GM19239 (cell line): Measurements from ENCODE around the gene CD79B.
"Not testable (repeated sequence)": the region's sequence is repeated elsewhere in the genome, so short reads cannot be mapped to it uniquely, and the experiment has no call there.

Experiments
- DNase-seq: peaks from one replicate; pipeline ENCODE4 v3.0.0; 2011; ENCODE audit warnings: low spot score; ENCODE audit not compliant: insufficient read length
- FAIRE-seq: peaks from 2 replicates; lab custom pipeline; 2011; peaks lifted over from hg19 to GRCh38; lab: Jason Lieb, UNC

The CD79B gene

DNA sequence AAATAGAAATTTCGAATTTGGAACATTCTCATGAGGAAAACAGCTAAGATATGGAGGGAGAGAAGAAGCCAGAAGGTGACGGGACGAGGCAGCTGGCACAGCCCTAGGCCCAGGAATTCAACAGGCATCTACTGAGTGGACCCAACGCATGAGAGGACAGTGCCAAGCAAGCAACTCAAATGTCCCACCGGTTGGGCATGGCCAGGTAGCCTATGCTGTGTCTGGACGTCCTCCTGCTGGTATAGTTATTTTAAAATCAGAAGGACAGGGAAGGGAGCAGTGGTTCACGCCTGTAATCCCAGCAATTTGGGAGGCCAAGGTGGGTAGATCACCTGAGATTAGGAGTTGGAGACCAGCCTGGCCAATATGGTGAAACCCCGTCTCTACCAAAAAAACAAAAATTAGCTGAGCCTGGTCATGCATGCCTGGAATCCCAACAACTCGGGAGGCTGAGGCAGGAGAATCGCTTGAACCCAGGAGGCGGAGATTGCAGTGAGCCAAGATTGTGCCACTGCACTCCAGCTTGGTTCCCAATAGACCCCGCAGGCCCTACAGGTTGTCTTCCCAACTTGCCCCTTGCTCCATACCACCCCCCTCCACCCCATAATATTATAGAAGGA lies 15.5 kb downstream of the CD79B start:
- FAIRE-seq: no peak

DNA sequence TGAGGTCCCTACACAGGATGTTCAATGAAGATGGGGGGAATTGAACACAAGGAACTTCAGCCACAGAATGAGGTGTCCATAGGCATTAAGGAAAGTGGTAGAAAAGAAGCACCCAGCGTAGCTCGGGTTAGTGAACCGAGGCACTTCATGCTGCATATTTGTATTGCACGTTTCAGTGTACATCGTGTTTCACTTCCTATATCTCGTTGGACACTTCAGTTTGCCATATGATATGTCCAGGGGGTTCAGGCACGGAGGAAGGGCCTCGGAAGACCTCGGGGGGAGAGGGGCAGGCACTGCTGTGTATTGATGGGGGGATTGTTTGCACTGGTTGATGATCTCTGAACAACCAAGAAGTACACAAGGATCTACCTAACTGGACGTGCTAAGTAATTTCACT lies 16.4 kb downstream of the CD79B start:
- not testable (repeated sequence) for DNase-seq
- peak; percentile 83 for FAIRE-seq

More for the DNA sequence above, 15.5 kb downstream of the CD79B start:
- DNase-seq: no peak

DNA sequence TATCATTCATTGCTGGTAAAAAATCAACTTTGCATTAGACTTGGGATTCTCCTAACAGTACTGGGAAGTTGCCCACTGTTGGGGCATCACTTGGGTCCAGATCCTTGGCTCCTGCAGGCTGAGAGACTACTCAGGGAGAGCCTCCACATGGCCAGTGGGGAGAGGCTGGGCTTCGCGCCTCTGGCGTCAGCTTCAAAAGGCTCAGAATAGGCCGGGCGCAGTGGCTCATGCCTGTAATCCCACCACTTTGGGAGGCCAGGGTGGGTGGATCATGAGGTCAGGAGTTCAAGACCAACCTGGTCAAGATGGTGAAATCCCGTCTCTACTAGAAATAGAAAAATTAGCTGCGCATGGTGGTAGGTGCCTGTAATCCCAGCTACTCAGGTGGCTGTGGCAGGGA lies 17.7 kb downstream of the CD79B start:
- DNase-seq (no peak), FAIRE-seq (no peak)

DNA sequence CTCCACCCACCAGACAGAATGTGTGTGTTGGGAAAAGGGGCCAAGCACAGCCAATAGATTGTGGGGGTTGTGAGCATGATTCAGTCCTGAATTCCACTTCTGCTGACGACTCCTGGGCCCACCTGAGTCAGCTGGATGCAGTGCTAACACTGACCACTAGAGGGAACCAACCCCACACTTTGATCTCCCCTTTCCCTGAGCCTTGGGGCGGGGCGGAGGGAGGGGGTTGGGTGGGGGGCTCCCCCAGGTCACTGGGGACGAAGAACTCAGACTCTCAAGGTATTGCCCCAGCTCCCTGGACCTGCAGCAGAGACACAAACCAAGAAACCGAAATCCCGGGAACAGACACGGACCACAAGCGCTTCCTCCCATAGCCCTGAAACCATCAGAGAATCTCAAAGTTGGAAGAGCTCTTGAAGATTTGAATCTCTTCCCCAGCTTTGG lies 20.5 kb downstream of the CD79B start:
- DNase-seq: peak; percentile 38
- FAIRE-seq: no peak

DNA sequence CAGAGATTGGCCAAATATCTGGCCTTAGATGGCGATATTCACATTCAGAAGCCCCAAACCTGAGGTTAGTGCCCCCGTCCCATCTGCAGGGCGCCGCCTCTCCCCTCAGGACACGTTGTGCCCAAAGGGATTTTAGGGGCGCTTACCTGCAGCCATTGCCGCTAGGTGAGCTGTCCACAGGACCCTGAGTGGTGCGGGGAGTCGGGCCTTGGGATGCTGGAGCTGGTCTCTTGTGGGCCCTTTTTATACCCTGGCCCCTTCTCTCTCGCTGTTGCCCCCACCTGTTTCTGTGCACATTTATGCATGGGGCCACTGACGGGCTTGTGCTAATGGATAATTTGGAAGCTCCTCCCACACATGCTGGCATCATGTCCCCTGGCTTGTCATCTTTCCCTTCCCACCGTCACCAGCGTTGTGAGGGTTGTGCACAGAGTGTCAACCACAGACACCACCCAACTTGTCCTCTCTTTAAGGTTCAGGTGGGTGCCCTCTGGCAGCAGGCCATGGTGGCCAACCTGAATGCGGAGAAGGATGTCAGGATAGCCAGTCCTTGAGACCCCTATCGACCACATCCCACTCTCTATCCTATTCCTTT lies 21.0 kb downstream of the CD79B start, which contains the start of gene CSHL1:
CSHL1 (minus strand) TSS at position 218 of the 595 bp plus-strand sequence; CDS start at position 156, 62 bp downstream.
- no peak for FAIRE-seq

DNA sequence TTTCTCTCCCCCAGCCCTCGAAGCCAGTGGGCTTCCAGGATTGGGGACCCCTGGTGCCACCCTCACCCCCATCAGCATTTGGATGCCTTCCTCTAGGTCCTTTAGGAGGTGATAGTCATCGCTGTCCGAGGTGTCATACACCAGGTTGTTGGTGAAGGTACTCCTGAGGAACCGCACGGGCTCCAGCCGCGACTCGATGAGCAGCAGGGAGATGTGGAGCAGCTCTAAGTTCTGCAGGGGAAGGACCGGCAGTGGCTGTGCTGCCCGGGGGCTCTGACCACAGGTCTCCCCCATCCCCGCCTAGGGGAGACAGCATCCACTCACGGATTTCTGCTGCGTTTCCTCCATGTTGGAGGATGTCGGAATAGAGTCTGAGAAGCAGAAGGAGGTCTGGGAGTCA lies 22.0 kb downstream of the CD79B start:
- no peak for FAIRE-seq

More for the DNA sequence above, 21.0 kb downstream of the CD79B start, which contains the start of gene CSHL1:
- DNase-seq: no peak

DNA sequence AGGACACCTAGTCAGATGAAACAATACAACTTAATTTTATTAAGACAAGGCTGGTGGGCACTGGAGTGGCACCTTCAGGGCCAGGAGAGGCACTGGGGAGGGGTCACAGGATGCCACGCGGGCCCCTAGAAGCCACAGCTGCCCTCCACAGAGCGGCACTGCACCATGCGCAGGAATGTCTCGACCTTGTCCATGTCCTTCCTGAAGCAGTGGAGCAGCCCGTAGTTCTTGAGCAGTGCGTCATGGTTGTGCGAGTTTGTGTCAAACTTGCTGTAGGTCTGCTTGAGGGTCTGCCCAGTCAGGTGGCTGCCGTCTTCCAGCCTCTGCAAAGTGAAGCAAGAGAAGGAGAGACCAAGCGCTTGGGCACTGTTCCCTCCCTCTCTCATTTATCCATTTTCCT lies 22.5 kb downstream of the CD79B start:
- not testable (repeated sequence) for FAIRE-seq, DNase-seq

More for the DNA sequence above, 22.0 kb downstream of the CD79B start:
- no peak for DNase-seq

DNA sequence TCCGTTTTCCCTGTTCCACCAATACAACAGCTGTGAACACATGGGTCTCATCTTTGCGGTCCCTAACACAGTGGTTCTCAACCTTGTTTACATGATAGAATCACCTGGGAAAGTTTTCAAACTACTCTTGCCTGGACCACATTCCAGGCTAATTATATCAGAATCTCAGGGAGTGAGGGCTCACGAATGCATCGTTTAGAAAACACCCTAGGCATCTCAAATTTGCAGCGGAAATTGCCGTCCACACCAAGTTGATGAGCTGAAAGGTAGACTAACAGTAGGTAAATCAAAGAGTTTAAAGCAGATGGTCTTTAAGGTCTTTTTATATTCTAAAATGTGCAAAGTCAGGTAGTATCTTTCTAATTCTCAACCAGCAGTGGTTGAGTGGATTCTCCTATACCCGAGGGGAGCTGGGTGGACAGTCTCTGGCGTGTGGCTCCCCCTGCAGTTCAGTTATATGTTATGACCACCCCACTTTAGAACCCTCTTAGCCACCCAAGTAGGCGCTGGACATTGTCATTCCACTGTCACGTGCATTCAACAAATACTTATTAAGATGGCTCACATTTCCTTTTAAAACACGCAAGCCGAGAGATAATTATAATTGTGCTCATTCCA lies 24.9 kb downstream of the CD79B start:
- not testable (repeated sequence) for FAIRE-seq

DNA sequence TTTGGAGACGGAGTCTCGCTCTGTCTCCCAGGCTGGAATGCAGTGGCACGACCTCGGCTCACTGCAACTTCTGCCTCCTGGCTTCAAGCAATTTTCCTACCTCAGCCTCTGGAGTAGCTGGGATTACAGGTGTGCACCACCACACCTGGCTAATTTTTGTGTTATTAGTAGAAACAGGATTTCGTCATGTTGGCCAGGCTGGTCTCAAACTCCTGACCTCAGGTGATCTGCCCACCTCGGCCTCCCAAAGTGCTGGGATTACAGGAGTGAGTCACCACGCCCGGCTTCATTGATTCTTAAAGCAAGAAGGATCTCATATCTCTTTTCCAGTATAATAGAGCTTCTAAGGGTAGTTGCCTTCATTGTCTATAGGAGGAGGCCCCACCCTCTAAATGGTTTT lies 27.3 kb downstream of the CD79B start:
- not testable (repeated sequence) for FAIRE-seq

More for the DNA sequence above, 24.9 kb downstream of the CD79B start:
- not testable (repeated sequence) for DNase-seq

DNA sequence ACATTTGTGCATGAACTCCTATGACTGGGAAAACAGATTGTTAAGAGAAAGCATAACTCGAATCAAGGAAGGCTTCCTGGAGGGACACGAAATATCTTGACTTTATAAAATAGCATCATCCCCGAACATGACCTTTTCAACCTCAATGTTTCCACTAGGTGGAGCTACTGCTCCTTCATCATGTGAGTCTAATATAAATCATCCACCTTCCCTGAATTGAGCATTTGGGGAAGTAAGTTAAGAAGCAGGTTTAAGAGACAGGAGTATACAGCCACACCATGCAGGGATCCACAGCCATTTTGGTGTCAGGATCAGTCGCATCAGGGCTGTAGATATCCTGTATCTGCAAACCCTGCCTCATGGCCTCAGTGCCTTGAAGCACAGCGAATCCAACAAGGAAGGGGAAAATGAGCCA lies 28.3 kb downstream of the CD79B start:
- peak; percentile 31 for FAIRE-seq
- not testable (repeated sequence) for DNase-seq

More for the DNA sequence above, 27.3 kb downstream of the CD79B start:
- not testable (repeated sequence) for DNase-seq

DNA sequence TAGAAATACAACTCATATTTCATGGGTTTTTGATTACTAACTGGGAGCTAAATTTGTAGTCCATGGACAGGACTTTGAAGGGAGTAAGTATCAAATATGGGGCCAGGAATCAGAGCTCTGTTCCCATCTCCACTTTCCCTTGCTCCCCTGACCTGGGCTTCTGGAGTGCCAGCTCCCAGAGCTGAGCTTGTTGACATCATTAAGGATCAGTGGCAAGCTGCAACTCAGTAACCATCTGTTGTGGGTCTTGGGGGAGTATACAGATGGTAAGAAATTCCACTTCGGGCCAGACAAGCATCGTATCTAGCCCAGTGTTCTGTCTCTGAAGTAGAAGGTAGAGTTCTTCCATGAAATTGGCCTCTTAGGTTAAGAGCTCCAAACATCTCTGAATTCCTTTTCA lies 30.2 kb downstream of the CD79B start:
- FAIRE-seq, DNase-seq: not testable (repeated sequence)

DNA sequence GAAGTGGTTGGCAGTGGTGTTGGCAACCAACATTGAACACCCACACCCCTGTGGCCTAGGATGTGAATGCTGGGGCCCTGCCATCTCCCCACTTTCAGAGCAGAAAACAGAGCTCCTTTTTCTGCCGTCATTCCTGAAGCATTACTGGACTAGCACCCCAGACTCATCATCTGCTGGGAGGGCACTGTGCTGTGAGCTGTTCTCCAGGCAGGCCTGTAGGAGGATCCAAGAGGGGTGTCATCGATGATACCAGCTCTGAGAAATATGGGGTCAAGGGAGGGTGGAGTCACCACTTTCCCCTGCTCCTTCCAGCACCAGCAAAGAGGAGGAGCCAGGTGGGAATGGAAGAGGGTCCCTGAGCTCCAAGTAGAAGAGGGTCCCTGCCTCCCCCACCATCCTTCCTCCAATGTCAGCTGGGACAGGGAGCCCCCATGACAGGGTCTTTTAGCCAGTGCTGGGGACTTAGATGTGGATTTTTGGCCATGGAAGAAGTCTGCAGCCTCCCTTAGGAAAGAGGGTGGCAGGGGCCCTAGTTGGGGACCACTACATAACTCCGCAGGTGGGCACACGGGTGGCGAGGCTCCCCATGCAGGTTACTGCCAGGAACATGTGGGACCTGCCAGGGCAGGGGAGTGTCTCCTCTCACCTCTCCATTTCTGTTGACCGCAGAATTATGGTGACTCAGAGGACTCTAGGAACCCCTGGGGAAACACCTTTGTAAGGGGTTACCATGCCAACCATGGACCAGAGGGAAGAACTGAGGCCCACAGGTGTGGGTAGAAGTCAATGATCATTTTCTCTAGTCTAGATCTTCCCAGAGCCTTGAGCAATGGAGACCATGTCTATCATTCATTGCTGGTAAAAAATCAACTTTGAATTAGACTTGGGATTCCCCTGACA lies 33.0 kb downstream of the CD79B start:
- not testable (repeated sequence) for DNase-seq, FAIRE-seq

DNA sequence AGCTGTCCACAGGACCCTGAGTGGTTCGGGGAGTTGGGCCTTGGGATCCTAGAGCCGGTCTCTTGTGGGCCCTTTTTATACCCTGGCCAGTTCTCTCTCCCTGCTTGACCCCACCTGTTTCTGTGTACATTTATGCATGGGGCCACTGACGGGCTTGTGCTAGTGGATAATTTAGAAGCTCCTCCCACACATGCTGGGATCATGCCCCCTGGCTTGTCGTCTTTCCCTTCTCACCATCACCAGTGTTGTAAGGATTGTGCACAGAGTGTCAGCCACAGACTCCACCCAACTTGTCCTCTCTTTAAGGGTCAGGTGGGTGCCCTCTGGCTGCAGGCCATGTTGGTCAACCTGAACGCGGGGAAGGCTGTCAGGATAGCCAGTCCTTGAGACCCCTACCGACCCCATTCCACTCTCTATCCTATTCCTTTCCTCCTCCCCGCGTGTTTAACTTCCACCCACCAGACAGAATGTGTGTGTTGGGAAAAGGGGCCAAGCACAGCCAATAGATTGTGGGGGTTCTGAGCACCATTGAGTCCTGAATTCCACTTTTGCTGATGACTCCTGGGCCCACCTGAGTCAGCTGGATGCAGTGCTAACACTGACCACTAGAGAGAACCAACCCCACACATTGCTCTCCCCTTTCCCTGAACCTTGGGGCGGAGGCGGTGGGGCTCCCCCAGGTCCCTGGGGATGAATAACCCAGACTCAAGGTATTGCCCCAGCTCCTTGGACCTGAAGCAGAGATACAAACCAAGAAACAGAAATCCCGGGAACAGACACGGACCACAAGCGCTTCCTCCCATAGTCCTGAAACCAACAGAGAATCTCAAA lies 35.4 kb downstream of the CD79B start, which contains the start of gene CSH1:
CSH1 (minus strand) TSS at position 51 of the 831 bp plus-strand sequence. CDS start 63 bp downstream, outside the sequence.
- DNase-seq, FAIRE-seq: not testable (repeated sequence)

DNA sequence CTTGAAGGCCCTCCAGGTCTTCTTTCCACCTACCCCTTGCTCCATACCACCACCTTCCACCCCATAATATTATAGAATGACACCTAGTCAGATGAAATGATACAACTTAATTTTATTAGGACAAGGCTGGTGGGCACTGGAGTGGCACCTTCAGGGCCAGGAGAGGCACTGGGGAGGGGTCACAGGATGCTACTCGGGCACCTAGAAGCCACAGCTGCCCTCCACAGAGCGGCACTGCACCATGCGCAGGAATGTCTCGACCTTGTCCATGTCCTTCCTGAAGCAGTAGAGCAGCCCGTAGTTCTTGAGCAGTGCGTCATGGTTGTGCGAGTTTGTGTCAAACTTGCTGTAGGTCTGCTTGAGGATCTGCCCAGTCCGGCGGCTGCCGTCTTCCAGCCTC lies 37.3 kb downstream of the CD79B start:
- not testable (repeated sequence) for DNase-seq, FAIRE-seq

DNA sequence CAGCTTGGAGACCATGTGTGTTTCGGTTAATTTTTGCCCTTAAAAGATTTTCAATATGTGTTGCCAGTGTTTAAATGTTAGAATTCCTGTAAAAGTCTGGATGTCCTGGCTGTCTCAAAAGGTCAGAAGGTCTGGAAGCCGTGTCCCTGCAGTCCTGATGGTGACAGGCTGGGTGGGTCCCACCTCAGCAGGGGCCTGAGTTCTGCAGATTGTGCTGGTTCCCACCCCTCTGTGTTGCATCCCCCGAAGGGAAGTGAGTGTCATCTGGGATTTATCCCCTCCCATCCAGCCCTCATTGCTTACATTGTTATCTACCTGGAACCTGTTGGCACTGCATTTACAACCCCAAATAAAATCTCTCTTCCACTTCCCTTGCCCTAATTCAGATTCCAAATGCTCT lies 38.1 kb downstream of the CD79B start:
- not testable (repeated sequence) for DNase-seq, FAIRE-seq

DNA sequence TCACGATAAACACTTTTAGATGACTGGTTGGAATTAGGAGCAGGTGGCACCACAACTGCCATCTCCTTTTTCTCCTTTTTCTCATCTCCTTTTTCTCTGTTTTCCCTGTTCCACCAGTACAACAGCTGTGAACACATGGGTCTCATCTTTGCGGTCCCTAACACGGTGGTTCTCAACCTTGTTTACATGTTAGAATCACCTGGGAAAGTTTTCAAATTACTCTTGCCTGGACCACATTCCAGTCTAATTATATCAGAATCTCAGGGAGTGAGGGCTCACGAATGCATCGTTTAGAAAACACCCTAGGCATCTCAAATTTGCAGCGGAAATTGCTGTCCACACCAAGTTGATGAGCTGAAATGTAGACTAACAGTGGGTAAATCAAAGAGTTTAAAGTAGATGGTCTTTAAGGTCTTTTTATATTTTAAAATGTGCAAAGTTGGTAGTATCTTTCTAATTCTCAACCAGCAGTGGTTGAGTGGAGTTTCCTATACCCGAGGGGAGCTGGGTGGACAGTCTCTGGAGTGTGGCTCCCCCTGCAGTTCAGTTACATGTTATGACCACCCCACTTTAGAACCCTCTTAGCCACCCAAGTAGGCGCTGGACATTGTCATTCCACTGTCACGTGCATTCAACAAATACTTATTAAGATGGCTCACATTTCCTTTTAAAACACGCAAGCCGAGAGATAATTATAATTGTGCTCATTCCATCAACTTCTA lies 39.7 kb downstream of the CD79B start:
- FAIRE-seq, DNase-seq: not testable (repeated sequence)

DNA sequence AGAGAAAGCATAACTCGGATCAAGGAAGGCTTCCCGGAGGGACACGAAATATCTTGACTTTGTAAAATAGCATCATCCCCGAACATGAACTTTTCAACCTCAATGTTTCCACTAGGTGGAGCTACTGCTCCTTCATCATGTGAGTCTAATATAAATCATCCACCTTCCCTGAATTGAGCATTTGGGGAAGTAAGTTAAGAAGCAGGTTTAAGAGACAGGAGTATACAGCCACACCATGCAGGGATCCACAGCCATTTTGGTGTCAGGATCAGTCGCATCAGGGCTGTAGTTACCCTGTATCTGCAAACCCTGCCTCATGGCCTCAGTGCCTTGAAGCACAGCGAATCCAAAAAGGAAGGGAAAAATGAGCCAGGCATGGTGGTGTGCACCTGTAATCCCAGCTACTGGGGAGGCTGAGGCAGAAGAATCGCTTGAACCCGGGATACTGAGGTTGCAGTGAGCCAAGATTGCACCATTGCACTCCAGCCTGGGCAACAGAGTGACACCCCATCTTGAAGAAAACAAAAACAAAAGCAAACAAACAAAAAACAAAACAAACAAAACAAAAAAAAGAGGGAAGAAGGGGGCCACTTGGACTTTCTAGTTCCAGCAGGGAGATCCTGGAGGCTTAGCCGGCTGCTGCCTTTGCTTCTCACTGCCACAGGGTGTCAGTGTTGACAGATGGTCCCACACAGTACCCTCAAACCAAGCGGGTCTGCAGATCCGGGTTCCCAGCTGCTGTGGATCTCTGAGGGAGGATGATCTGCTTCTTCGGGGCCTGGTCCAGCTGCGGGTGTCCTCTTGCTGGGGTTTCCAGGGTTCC lies 42.9 kb downstream of the CD79B start:
- peak; percentile 79 for FAIRE-seq
- DNase-seq: not testable (repeated sequence)
